Suprapubic skin (tissue), 4 donors: Measurements from ENCODE around the gene PRKRA.

Experiments
- POLR2A ChIP-seq, 2 donors: fragments of 450-650 bp; IDR thresholded peaks; one replicate each; pipeline ENCODE4 v1.6.1; 2017; ENCODE audit warnings: antibody characterized with exemption in 2 of 2, mild to moderate bottlenecking in 2 of 2, moderate library complexity in 2 of 2
- POLR2AphosphoS5 ChIP-seq, 3 donors: sonication (generic); formaldehyde crosslinking; IDR thresholded peaks; one replicate each; pipeline ENCODE4 v1.6.1; 2017; ENCODE audit warnings: antibody characterized with exemption in 3 of 3
- TF ChIP-seq, protein P1 (sequence below), 2 donors: fragments of 200-600 bp in 1 of 2; fragments of 450-650 bp in 1 of 2; sonication (generic) in 1 of 2; IDR thresholded peaks; one replicate each; pipeline ENCODE4 v1.5.1; 2016 to 2019; ENCODE audit warnings: antibody characterized with exemption in 2 of 2, mild to moderate bottlenecking in 1 of 2, moderate library complexity in 1 of 2

GRCh38 chr2:178386986-178387597, 63.9 kb downstream of the PRKRA start:
- TF ChIP-seq POLR2AphosphoS5 (IDR thresholded peaks at IDR 0.05) (no peak), POLR2A (IDR thresholded peaks at IDR 0.05) (no peak)
- TF ChIP-seq, protein P1, sequence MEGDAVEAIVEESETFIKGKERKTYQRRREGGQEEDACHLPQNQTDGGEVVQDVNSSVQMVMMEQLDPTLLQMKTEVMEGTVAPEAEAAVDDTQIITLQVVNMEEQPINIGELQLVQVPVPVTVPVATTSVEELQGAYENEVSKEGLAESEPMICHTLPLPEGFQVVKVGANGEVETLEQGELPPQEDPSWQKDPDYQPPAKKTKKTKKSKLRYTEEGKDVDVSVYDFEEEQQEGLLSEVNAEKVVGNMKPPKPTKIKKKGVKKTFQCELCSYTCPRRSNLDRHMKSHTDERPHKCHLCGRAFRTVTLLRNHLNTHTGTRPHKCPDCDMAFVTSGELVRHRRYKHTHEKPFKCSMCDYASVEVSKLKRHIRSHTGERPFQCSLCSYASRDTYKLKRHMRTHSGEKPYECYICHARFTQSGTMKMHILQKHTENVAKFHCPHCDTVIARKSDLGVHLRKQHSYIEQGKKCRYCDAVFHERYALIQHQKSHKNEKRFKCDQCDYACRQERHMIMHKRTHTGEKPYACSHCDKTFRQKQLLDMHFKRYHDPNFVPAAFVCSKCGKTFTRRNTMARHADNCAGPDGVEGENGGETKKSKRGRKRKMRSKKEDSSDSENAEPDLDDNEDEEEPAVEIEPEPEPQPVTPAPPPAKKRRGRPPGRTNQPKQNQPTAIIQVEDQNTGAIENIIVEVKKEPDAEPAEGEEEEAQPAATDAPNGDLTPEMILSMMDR (IDR thresholded peaks at IDR 0.05): no peak
